H1 (cell line): ENCODE results near the gene CYRIA. TPM values are rescaled to one million over a fixed set of nuclear protein-coding genes. Genes with fewer than 3 reads are reported as not detected.

Experiments used
- CTCF ChIA-PET: fragments of 300-600 bp; sonication (Branson Sonifier 250); formaldehyde crosslinking; loops from one replicate; lab custom pipeline; 2021; ENCODE audit not compliant: partially characterized antibody; lab: Charles Lee
- POLR2A ChIA-PET: fragments of 300-600 bp; sonication (Branson Sonifier 250); formaldehyde crosslinking; loops from one replicate; lab custom pipeline; 2021; ENCODE audit warnings: inconsistent platforms; ENCODE audit not compliant: partially characterized antibody; lab: Charles Lee
- DNase-seq, 2 experiments: peaks; one replicate each; pipeline versions ENCODE4 v3.0.0 to v3.0.0-alpha.2; 2010 to 2022; ENCODE audit warnings: low spot score in 2 of 2, low read depth in 1 of 2, mixed read lengths in 1 of 2
- FAIRE-seq: peaks from 2 replicates; lab custom pipeline; 2011; peaks lifted over from hg19 to GRCh38; lab: Jason Lieb, UNC
- H2AFZ ChIP-seq: 2 replicates; pipeline ENCODE4 v1.8.1; 2012; ENCODE audit warnings: low read length, inconsistent platforms
- H2AK5ac ChIP-seq: 2 replicates; pipeline ENCODE4 v1.6.1; 2013; ENCODE audit warnings: low read depth, low read length
- H2BK120ac ChIP-seq: replicated peaks from 2 replicates; pipeline ENCODE3; 2013; ENCODE audit warnings: low read depth, low read length, inconsistent platforms
- H2BK12ac ChIP-seq: 2 replicates; pipeline ENCODE4 v1.6.1; 2013; ENCODE audit warnings: low read depth, low read length
- H2BK15ac ChIP-seq: 2 replicates; pipeline ENCODE4 v1.6.1; 2013; ENCODE audit warnings: low read length
- H2BK20ac ChIP-seq: 2 replicates; pipeline ENCODE4 v1.6.1; 2013; ENCODE audit warnings: low read length
- H2BK5ac ChIP-seq: 2 replicates; pipeline ENCODE4 v1.6.1; 2013; ENCODE audit warnings: low read depth, low read length
- H3K14ac ChIP-seq: 2 replicates; pipeline ENCODE4 v1.6.1; 2013; ENCODE audit warnings: inconsistent platforms; ENCODE audit not compliant: insufficient read length
- H3K18ac ChIP-seq: 2 replicates; pipeline ENCODE4 v1.6.1; 2013; ENCODE audit warnings: low read length; ENCODE audit errors: extremely low read depth
- H3K23ac ChIP-seq: 2 replicates; pipeline ENCODE4 v1.6.1; 2013; ENCODE audit warnings: inconsistent platforms; ENCODE audit not compliant: insufficient read length
- H3K23me2 ChIP-seq: 2 replicates; pipeline ENCODE4 v1.6.1; 2013; ENCODE audit warnings: low read depth, low read length
- H3K27ac ChIP-seq: 2 replicates; pipeline ENCODE4 v1.6.1; 2011; ENCODE audit warnings: low read depth, low read length, inconsistent platforms
- H3K27me3 ChIP-seq, 4 experiments: replicated peaks in 1 of 4; 1 replicate in 1 of 4; 2 replicates in 3 of 4; pipeline versions ENCODE4 v1.6.1 to v1.8.1; 2011 to 2013; ENCODE audit warnings: low read length in 3 of 4, mild to moderate bottlenecking in 3 of 4, inconsistent platforms in 2 of 4, mixed read lengths in 2 of 4, moderate library complexity in 1 of 4; ENCODE audit not compliant: control insufficient read depth in 3 of 4, insufficient read depth in 3 of 4; ENCODE audit errors: extremely low read depth in 1 of 4
- H3K36me3 ChIP-seq, 4 experiments: 2 replicates each; pipeline versions ENCODE4 v1.6.1 to v1.8.1; 2011 to 2013; ENCODE audit warnings: mild to moderate bottlenecking in 4 of 4, low read length in 3 of 4, moderate library complexity in 2 of 4, control low read depth in 1 of 4, inconsistent platforms in 1 of 4; ENCODE audit not compliant: insufficient read depth in 4 of 4, control insufficient read depth in 2 of 4
- H3K4ac ChIP-seq: replicated peaks from 2 replicates; pipeline ENCODE3; 2013; ENCODE audit warnings: low read length, low read depth, mixed read lengths, inconsistent platforms; ENCODE audit not compliant: insufficient read length
- H3K4me1 ChIP-seq, 4 experiments: replicated peaks in 1 of 4; 1 replicate in 1 of 4; 2 replicates in 3 of 4; pipeline versions ENCODE4 v1.6.1 to v1.8.1; 2011 to 2013; ENCODE audit warnings: low read length in 3 of 4, inconsistent platforms in 2 of 4, mixed read lengths in 1 of 4; ENCODE audit not compliant: insufficient read depth in 4 of 4, control insufficient read depth in 3 of 4
- H3K4me2 ChIP-seq, 2 experiments: 2 replicates each; pipeline versions ENCODE4 v1.6.1 to v1.8.1; 2011 to 2013; ENCODE audit warnings: low read depth in 2 of 2, low read length in 2 of 2, control low read depth in 1 of 2, inconsistent platforms in 1 of 2, mild to moderate bottlenecking in 1 of 2; ENCODE audit not compliant: insufficient read depth in 1 of 2
- H3K4me3 ChIP-seq, 4 experiments: fragments of 200-600, 300-600 bp in 1 of 4; sonication (generic), shearing (Covaris generic), sonication (Bioruptor Twin) in 1 of 4; 2 replicates each; pipeline versions ENCODE4 v1.5.1 to v1.8.1; 2011 to 2016; ENCODE audit warnings: low read length in 4 of 4, low read depth in 3 of 4, control low read depth in 2 of 4, inconsistent platforms in 2 of 4, mild to moderate bottlenecking in 2 of 4, mixed read lengths in 1 of 4, moderate library complexity in 1 of 4; ENCODE audit not compliant: insufficient read depth in 2 of 4; ENCODE audit errors: extremely low read depth in 1 of 4
- H3K56ac ChIP-seq: replicated peaks from 2 replicates; pipeline ENCODE3; 2013; ENCODE audit warnings: low read depth, mild to moderate bottlenecking, mixed read lengths, low read length, inconsistent platforms; ENCODE audit not compliant: insufficient read length
- H3K79me1 ChIP-seq: 2 replicates; pipeline ENCODE4 v1.6.1; 2013; ENCODE audit warnings: low read depth, low read length, control low read depth
- H3K79me2 ChIP-seq, 2 experiments: 2 replicates each; pipeline versions ENCODE4 v1.6.1 to v1.8.1; 2012 to 2013; ENCODE audit warnings: low read length in 2 of 2, mild to moderate bottlenecking in 2 of 2, inconsistent platforms in 1 of 2; ENCODE audit not compliant: insufficient read depth in 2 of 2, control insufficient read depth in 1 of 2
- H3K9ac ChIP-seq, 4 experiments: replicated peaks in 1 of 4; 1 replicate in 1 of 4; 2 replicates in 3 of 4; pipeline versions ENCODE4 v1.6.1 to v1.8.1; 2011 to 2013; ENCODE audit warnings: low read depth in 3 of 4, low read length in 3 of 4, control low read depth in 2 of 4, mild to moderate bottlenecking in 2 of 4, moderate library complexity in 2 of 4, inconsistent platforms in 1 of 4; ENCODE audit errors: extremely low read depth in 1 of 4
- H3K9me3 ChIP-seq, 2 experiments: 2 replicates each; pipeline versions ENCODE4 v1.6.1 to v1.8.1; 2012 to 2013; ENCODE audit warnings: mild to moderate bottlenecking in 2 of 2, moderate library complexity in 2 of 2, control low read depth in 1 of 2, inconsistent platforms in 1 of 2, low read depth in 1 of 2, low read length in 1 of 2, mixed read lengths in 1 of 2; ENCODE audit not compliant: insufficient read depth in 2 of 2
- H4K20me1 ChIP-seq, 2 experiments: replicated peaks in 1 of 2; 2 replicates each; pipeline versions ENCODE3 to v1.8.1; 2011 to 2013; ENCODE audit warnings: inconsistent platforms in 2 of 2, low read length in 2 of 2, mild to moderate bottlenecking in 1 of 2; ENCODE audit not compliant: insufficient read depth in 2 of 2, control insufficient read depth in 1 of 2
- H4K5ac ChIP-seq: 2 replicates; pipeline ENCODE4 v1.6.1; 2013; ENCODE audit warnings: low read length, low read depth, mixed read lengths, inconsistent platforms; ENCODE audit not compliant: insufficient read length
- H4K8ac ChIP-seq: 2 replicates; pipeline ENCODE4 v1.8.0; 2013; ENCODE audit warnings: mild to moderate bottlenecking, moderate library complexity, low read length, inconsistent platforms; ENCODE audit not compliant: insufficient read depth; ENCODE audit errors: extremely low read depth
- H4K91ac ChIP-seq: replicated peaks from 2 replicates; pipeline ENCODE3; 2013; ENCODE audit warnings: low read length, mixed read lengths, inconsistent platforms; ENCODE audit not compliant: insufficient read length
- CHD1 ChIP-seq: IDR thresholded peaks from 2 replicates; pipeline ENCODE4 v1.6.1; 2012; ENCODE audit warnings: low read depth, low read length, improper control_type of control experiment
- EGR1 ChIP-seq: IDR thresholded peaks from 2 replicates; pipeline ENCODE4 v1.6.1; 2011; ENCODE audit warnings: low read depth, low read length, borderline replicate concordance
- HDAC6 ChIP-seq: IDR thresholded peaks from one replicate; pipeline ENCODE4 v1.7.1; 2012; ENCODE audit warnings: low read depth, mild to moderate bottlenecking, inconsistent platforms, low read length, moderate library complexity
- NANOG ChIP-seq: IDR thresholded peaks from 2 replicates; pipeline ENCODE4 v1.6.1; 2011; ENCODE audit warnings: low read length, low read depth, mild to moderate bottlenecking, inconsistent platforms; ENCODE audit not compliant: insufficient read depth, poor library complexity, severe bottlenecking
- TCF12 ChIP-seq: IDR thresholded peaks from 2 replicates; pipeline ENCODE4 v1.6.1; 2011; ENCODE audit warnings: low read depth, mild to moderate bottlenecking, low read length
- WGBS, 2 experiments: shearing (Covaris generic) in 1 of 2; methylation state at CpG; one replicate each; pipeline versions ENCODE4 v1.1.6 to v1.1.7; 2013 to 2015; ENCODE audit warnings: low lambda C conversion rate in 2 of 2, mixed read lengths in 2 of 2, inconsistent platforms in 1 of 2, low coverage in 1 of 2, missing lambda C conversion rate in 1 of 2; ENCODE audit not compliant: insufficient replicate concordance in 2 of 2, insufficient coverage in 1 of 2, insufficient read length in 1 of 2; ENCODE audit errors: extremely low coverage in 1 of 2, missing lambda C conversion rate in 1 of 2; 5-methylcytosine and 5-hydroxymethylcytosine counted together
- polyA plus RNA-seq, 7 experiments: library from polyadenylated mRNA; depleted of rRNA in 3 of 7; stranded (reverse) in 5 of 7; unstranded in 2 of 7; fragments of >200 nt in 5 of 7; fragments of 200-250 nt in 2 of 7; gene quantifications; 1 replicate in 5 of 7; 2 replicates in 1 of 7; 4 replicates in 1 of 7; pipeline versions ENCODE4 v1.2.1 to v1.2.3, GENCODE V29; 2011 to 2013; ENCODE audit warnings: missing spikeins in 2 of 7, mixed read lengths in 2 of 7
- total RNA-seq: library from RNA; stranded (reverse); fragmentation: NEBNext Ultra II Directional; extraction: Animal tissue kit (Norgen Biotek cat#: 25700); gene quantifications from 2 replicates; pipeline ENCODE4 v1.2.1, GENCODE V29; 2021
- TF ChIP-seq, protein P1 (sequence below): IDR thresholded peaks from 2 replicates; pipeline ENCODE4 v1.6.1; 2012; ENCODE audit warnings: low read length, inconsistent platforms

CYRIA gene
- total and polyA plus RNA-seq, 2 of the 8 experiments (the other 6 are each of a cell fraction or from before 2014, with no cell fraction given), result 1.5 to 9.8 TPM

DNA sequence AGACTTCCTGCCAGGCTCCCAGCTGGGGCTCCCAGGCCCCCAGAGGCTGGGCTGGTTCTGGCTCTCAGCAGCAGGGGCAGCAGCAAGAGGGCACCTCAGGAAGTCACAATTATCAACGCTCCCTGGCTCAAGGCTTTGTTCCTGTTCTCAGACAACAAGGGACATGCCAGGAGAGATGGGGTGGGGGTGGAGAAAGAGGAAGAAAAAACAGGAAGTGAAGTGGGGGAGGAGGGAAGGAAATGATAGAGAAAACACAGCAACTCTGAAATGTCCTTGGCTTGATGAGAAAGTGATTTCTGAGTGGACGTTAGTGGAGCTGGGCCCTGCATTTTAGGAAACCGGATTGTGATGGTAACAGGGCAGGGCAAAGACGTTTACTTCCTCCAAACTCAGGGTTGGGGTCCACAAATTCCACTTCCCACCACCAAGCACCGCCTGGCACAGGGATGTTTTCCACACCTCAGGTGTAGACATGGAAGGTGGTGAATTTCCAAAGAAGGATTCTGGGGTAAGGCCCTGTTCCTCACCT lies 40.4 kb downstream of the CYRIA start:
- Histone ChIP-seq H4K8ac (no peak overlapping the region; the same call in 1 of the 2 replicates), H2AK5ac (peak overlapping the region; percentile 33; the same call in 1 of the 2 replicates), H4K91ac (no peak overlapping the region), H3K27ac (no peak overlapping the region), H3K23me2 (no peaks in the 10 kb centered on the region), H2AFZ (peak overlapping the region; percentile 63), H3K23ac (no peak overlapping the region), H2BK120ac (no peak overlapping the region), H2BK12ac (peak overlapping the region; percentile 81; the same call in 1 of the 2 replicates), H3K14ac (no peak overlapping the region), H3K4me2 (no peak overlapping the region), H3K56ac (no peak overlapping the region), H2BK15ac (no peak overlapping the region; the same call in 1 of the 2 replicates), H3K4me3 (no peak overlapping the region), H3K79me2 (no peaks in the 10 kb centered on the region), H3K9ac (no peak overlapping the region), H3K9me3 (no peaks in the 10 kb centered on the region), H3K4me1 (peaks cover 0 to 6% (median 4%) of the 10 kb centered on the region in 4 experiments; a peak in 5 of 7 replicates), H3K27me3 (no peaks in the 10 kb centered on the region), H3K36me3 (no peaks in the 10 kb centered on the region), H3K79me1 (no peaks in the 10 kb centered on the region), H3K4ac (no peak overlapping the region), H2BK5ac (peak overlapping the region; percentile 88), H2BK20ac (0 out of 2 replicates have a peak overlapping the region, but pooled peaks have one; percentile 13), H3K18ac (peak overlapping the region; percentile 17; the same call in 1 of the 2 replicates), H4K20me1 (no peaks in the 10 kb centered on the region), H4K5ac (no peak overlapping the region)
- ChIA-PET CTCF (interaction anchor here (0.7 to 13.4 kb wide), 9 partner anchors 7 to 130 kb away, joined by 3 to 208 read pairs (median 7); no protein-coding TSS in a partner anchor), POLR2A (no interaction called here)
- FAIRE-seq (no peak), DNase-seq (no peak)
- WGBS, 2 experiments, result 68% methylated on average over 5 of the region's 5 CpGs; no CpG with 5 or more reads in 1 of the 2 experiments
- TF ChIP-seq EGR1, result 0 out of 2 replicates have a peak, but pooled peaks have one; percentile 44
- TF ChIP-seq NANOG, result no peak
- TF ChIP-seq, protein P1, sequence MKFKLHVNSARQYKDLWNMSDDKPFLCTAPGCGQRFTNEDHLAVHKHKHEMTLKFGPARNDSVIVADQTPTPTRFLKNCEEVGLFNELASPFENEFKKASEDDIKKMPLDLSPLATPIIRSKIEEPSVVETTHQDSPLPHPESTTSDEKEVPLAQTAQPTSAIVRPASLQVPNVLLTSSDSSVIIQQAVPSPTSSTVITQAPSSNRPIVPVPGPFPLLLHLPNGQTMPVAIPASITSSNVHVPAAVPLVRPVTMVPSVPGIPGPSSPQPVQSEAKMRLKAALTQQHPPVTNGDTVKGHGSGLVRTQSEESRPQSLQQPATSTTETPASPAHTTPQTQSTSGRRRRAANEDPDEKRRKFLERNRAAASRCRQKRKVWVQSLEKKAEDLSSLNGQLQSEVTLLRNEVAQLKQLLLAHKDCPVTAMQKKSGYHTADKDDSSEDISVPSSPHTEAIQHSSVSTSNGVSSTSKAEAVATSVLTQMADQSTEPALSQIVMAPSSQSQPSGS, result no peak
- TF ChIP-seq CHD1, result no peak
- no peak for TF ChIP-seq TCF12
- TF ChIP-seq HDAC6, result no peak
